ENCODE data around the gene OCA2. TPM values are rescaled to one million over a fixed set of nuclear protein-coding genes. Genes with fewer than 3 reads are reported as not detected.

Gene OCA2
- total RNA-seq, 2 donors from 2014 or later = 3.7 TPM; not detected in 1

DNA sequence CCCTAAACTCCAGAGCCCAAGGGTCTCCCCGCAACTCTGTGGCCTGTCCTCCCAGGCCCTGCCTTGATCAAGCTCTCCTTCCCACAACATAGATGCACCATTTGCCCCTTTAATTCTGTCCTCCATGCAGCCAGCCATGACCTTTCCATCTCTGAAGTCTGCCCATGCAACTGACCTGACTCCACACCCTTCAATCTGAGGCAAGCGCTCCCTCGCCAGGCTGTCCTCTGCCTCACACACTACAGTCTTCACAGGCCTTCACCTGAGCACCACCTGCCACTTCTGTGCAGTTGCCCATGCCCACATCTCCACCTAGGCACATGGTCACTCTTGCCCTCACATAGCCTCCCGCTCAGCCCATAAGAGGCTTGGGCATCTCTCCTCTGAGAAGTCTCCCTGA lies 244.0 kb downstream of the OCA2 start:
- 95% methylated on average over 4 of the region's 4 CpGs for WGBS
- no peak for TF ChIP-seq POLR2A (IDR thresholded peaks at IDR 0.05)
- TF ChIP-seq POLR2AphosphoS5 (IDR thresholded peaks at IDR 0.05) = no peak
- no peak for TF ChIP-seq CTCF (IDR thresholded peaks at IDR 0.05)
- H3K4me3 ChIP-seq = no peak overlapping the region
- intact Hi-C loops (cut with DNase I) = no loop called here
- H3K9me3 ChIP-seq = no peaks in the 10 kb centered on the region
- H3K27me3 ChIP-seq (replicated peaks; ENCODE audit: insufficient read depth) = no peaks in the 10 kb centered on the region
- no peak for DNase-seq (ENCODE audit: low spot score)
- no peak overlapping the region for H3K27ac ChIP-seq
- no peaks in the 10 kb centered on the region for H3K4me1 ChIP-seq (replicated peaks)
- H3K36me3 ChIP-seq = no peaks in the 10 kb centered on the region

DNA sequence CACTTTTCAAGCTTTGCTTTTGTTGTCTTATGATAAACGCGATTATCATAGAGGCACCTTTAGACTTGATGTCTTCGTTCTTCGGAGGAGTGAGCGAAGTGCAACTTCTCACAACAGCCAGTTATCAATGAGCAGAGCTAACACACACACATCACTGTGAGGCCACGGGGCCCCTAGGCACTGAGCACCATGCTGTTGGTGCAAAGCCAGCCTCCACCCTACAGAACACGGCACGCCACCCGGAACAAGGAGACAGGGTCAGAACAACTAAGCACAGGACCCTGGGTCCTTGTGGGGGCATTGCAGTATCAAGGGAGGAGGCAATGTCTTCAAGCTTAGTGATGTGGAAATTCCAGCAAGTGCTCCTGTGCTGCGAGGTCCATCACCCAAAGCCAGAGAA lies 244.5 kb downstream of the OCA2 start:
- intact Hi-C loops (cut with DNase I) = no loop called here
- WGBS = 91% methylated on average over 10 of the region's 10 CpGs
- Histone ChIP-seq H3K9me3 (no peaks in the 10 kb centered on the region), H3K36me3 (no peaks in the 10 kb centered on the region), H3K4me3 (no peak overlapping the region), H3K4me1 (replicated peaks) (no peaks in the 10 kb centered on the region), H3K27ac (no peak overlapping the region), H3K27me3 (replicated peaks; ENCODE audit: insufficient read depth) (no peaks in the 10 kb centered on the region)
- TF ChIP-seq CTCF (IDR thresholded peaks at IDR 0.05) (no peak), POLR2A (IDR thresholded peaks at IDR 0.05) (no peak), POLR2AphosphoS5 (IDR thresholded peaks at IDR 0.05) (no peak)
- no peak for DNase-seq (ENCODE audit: low spot score)

GRCh38 chr15:27853624-27854455 lies 245.3 kb downstream of the OCA2 start:
- no peaks in the 10 kb centered on the region for H3K27me3 ChIP-seq (replicated peaks; ENCODE audit: insufficient read depth)
- intact Hi-C loops (cut with DNase I) = no loop called here
- no peaks in the 10 kb centered on the region for H3K4me1 ChIP-seq (replicated peaks)
- H3K27ac ChIP-seq = no peak overlapping the region
- no peaks in the 10 kb centered on the region for H3K9me3 ChIP-seq
- no peaks in the 10 kb centered on the region for H3K36me3 ChIP-seq
- no peak overlapping the region for H3K4me3 ChIP-seq
- DNase-seq (ENCODE audit: low spot score) = no peak
- 96% methylated on average over 15 of the region's 15 CpGs for WGBS
- TF ChIP-seq POLR2A (IDR thresholded peaks at IDR 0.05) = no peak
- TF ChIP-seq CTCF (IDR thresholded peaks at IDR 0.05) = no peak
- no peak for TF ChIP-seq POLR2AphosphoS5 (IDR thresholded peaks at IDR 0.05)

GRCh38 chr15:27851858-27852210 lies 247.3 kb downstream of the OCA2 start:
- Histone ChIP-seq H3K27ac (no peak overlapping the region), H3K36me3 (no peaks in the 10 kb centered on the region), H3K4me3 (no peak overlapping the region), H3K27me3 (replicated peaks; ENCODE audit: insufficient read depth) (no peaks in the 10 kb centered on the region), H3K9me3 (no peaks in the 10 kb centered on the region), H3K4me1 (replicated peaks) (no peaks in the 10 kb centered on the region)
- TF ChIP-seq CTCF (IDR thresholded peaks at IDR 0.05) (no peak), POLR2AphosphoS5 (IDR thresholded peaks at IDR 0.05) (no peak), POLR2A (IDR thresholded peaks at IDR 0.05) (no peak)
- DNase-seq (ENCODE audit: low spot score) = no peak
- WGBS = 77% methylated on average over 4 of the region's 4 CpGs
- intact Hi-C loops (cut with DNase I) = no loop called here

Measured in prostate gland (tissue), 2 donors.